ENCODE data around the gene PFKFB1. TPM values are rescaled to one million over a fixed set of nuclear protein-coding genes. Genes with fewer than 3 reads are reported as not detected.

Gene PFKFB1
- 0.77 and 0.82 TPM in 2 replicates for total RNA-seq
- long read RNA-seq, partial matches to known transcripts, result 0 of 2 reads
- long read RNA-seq, other reads (novel, unspliced or antisense), result 2 of 2 reads

DNA sequence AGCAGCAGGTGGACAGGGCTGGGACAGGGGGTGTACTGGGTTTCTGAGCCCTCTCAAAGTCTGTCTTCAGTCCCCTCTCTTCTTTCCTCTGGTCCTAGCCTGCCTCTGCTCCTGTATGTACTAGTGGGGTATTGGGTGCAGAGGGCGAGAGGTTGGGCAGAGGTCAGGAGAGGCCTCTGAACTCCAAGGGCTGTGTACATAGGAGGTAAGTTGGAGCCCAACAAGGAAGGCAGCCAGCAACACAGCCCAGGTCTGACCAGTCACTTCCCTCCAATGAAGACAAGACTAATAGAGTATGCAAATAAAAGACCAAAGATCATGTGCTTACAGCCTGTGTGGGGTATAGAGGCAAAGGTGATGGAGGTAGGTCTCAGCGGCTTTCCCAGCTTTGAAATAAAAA, at the start of gene PFKFB1:
Gene PFKFB1, minus strand, starts transcription at position 90 of the 400 bp plus-strand sequence. CDS start 181 bp downstream, outside the sequence.
- no peaks in the 10 kb centered on the region for H3K36me3 Mint-ChIP-seq (ENCODE audit: insufficient read depth)
- no peaks in the 10 kb centered on the region for H3K27me3 Mint-ChIP-seq
- H3K27ac Mint-ChIP-seq, result no peak within 1 kb of the TSS
- TF ChIP-seq, protein P1, sequence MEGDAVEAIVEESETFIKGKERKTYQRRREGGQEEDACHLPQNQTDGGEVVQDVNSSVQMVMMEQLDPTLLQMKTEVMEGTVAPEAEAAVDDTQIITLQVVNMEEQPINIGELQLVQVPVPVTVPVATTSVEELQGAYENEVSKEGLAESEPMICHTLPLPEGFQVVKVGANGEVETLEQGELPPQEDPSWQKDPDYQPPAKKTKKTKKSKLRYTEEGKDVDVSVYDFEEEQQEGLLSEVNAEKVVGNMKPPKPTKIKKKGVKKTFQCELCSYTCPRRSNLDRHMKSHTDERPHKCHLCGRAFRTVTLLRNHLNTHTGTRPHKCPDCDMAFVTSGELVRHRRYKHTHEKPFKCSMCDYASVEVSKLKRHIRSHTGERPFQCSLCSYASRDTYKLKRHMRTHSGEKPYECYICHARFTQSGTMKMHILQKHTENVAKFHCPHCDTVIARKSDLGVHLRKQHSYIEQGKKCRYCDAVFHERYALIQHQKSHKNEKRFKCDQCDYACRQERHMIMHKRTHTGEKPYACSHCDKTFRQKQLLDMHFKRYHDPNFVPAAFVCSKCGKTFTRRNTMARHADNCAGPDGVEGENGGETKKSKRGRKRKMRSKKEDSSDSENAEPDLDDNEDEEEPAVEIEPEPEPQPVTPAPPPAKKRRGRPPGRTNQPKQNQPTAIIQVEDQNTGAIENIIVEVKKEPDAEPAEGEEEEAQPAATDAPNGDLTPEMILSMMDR (IDR thresholded peaks at IDR 0.05; ENCODE audit: unreplicated experiment), result no peak
- no peak within 1 kb of the TSS for H3K4me3 Mint-ChIP-seq (ENCODE audit: low read depth)
- DNase-seq (ENCODE audit: low spot score, unreplicated experiment), result no peak
- peaks cover 13% of the 10 kb centered on the region for H3K9me3 Mint-ChIP-seq (ENCODE audit: low read depth)
- H3K4me1 Mint-ChIP-seq (ENCODE audit: low read depth), result no peaks in the 10 kb centered on the region

DNA sequence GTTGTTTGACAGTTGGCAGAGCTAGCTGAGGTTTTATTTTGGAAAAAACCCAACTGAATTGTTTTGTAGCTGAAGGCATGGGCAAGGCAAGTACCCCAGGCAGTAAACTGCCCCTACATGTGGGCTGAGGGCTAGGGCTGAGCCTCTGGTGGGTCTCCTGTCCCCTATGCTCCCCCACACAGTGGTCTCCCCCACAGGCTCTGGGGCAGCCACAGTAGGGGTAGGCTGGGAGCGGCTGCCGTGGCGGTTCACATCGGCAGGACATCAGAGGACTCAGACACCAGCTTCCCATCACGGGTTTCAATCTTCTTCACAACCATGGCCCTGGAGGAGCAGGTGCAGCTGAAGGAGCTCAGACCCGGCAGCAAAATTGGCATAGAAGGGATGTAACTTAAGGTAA, 47.5 kb upstream of the PFKFB1 start:
- Mint-ChIP-seq H3K36me3 (ENCODE audit: insufficient read depth) (no peaks in the 10 kb centered on the region), H3K27ac (no peak overlapping the region), H3K9me3 (ENCODE audit: low read depth) (peaks cover 15% of the 10 kb centered on the region), H3K4me3 (ENCODE audit: low read depth) (no peak overlapping the region), H3K27me3 (no peaks in the 10 kb centered on the region), H3K4me1 (ENCODE audit: low read depth) (no peaks in the 10 kb centered on the region)
- TF ChIP-seq, protein P1 (IDR thresholded peaks at IDR 0.05; ENCODE audit: unreplicated experiment), result no peak
- no peak for DNase-seq (ENCODE audit: low spot score, unreplicated experiment)

DNA sequence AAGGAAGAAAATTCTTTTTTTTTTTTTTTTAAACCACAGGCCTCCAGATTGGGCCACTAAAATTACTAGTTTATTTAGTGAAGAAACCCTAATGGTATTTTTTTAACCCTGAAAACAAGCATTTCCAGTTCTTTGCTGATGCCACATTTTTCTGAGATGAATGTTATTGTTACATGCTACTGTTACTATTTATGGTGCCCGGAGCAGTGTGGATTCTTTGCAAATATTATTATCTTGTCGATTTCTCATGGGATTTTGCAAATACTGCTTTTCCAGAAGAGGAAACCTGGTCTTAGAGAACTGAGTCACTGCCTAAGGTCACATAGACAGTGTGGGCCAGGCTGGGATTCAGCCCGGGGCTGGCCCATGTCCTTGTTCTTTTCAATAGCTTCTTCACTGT, 45.5 kb upstream of the PFKFB1 start:
- no peak for DNase-seq (ENCODE audit: low spot score, unreplicated experiment)
- no peaks in the 10 kb centered on the region for H3K27me3 Mint-ChIP-seq
- no peak overlapping the region for H3K27ac Mint-ChIP-seq
- peaks cover 18% of the 10 kb centered on the region for H3K9me3 Mint-ChIP-seq (ENCODE audit: low read depth)
- no peak overlapping the region for H3K4me3 Mint-ChIP-seq (ENCODE audit: low read depth)
- no peaks in the 10 kb centered on the region for H3K4me1 Mint-ChIP-seq (ENCODE audit: low read depth)
- TF ChIP-seq, protein P1 (IDR thresholded peaks at IDR 0.05; ENCODE audit: unreplicated experiment), result no peak
- H3K36me3 Mint-ChIP-seq (ENCODE audit: insufficient read depth), result no peaks in the 10 kb centered on the region

DNA sequence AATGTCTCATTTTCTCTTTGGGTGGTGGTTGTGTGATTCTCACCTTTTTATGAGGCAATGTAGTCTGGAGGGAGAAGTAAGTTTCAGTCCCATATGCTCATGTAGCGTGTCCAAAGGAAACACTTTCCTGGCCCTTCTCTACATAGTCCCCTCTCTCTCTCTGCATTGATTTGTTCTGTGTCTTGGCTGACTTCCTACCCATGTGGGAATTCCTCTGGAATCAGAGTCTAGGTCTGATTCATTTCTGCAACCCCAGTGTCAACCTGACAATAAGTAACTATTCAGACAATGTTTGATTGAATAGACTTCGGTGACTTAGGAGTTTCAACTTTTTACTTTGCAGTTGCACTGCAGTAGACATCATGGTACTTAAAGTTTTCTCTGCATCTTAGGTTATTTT, 39.4 kb upstream of the PFKFB1 start:
- Mint-ChIP-seq H3K27me3 (no peaks in the 10 kb centered on the region), H3K27ac (no peak overlapping the region), H3K4me3 (ENCODE audit: low read depth) (no peak overlapping the region), H3K36me3 (ENCODE audit: insufficient read depth) (no peaks in the 10 kb centered on the region), H3K9me3 (ENCODE audit: low read depth) (peaks cover 25% of the 10 kb centered on the region), H3K4me1 (ENCODE audit: low read depth) (peaks cover 10% of the 10 kb centered on the region)
- no peak for DNase-seq (ENCODE audit: low spot score, unreplicated experiment)
- TF ChIP-seq, protein P1 (IDR thresholded peaks at IDR 0.05; ENCODE audit: unreplicated experiment), result no peak

DNA sequence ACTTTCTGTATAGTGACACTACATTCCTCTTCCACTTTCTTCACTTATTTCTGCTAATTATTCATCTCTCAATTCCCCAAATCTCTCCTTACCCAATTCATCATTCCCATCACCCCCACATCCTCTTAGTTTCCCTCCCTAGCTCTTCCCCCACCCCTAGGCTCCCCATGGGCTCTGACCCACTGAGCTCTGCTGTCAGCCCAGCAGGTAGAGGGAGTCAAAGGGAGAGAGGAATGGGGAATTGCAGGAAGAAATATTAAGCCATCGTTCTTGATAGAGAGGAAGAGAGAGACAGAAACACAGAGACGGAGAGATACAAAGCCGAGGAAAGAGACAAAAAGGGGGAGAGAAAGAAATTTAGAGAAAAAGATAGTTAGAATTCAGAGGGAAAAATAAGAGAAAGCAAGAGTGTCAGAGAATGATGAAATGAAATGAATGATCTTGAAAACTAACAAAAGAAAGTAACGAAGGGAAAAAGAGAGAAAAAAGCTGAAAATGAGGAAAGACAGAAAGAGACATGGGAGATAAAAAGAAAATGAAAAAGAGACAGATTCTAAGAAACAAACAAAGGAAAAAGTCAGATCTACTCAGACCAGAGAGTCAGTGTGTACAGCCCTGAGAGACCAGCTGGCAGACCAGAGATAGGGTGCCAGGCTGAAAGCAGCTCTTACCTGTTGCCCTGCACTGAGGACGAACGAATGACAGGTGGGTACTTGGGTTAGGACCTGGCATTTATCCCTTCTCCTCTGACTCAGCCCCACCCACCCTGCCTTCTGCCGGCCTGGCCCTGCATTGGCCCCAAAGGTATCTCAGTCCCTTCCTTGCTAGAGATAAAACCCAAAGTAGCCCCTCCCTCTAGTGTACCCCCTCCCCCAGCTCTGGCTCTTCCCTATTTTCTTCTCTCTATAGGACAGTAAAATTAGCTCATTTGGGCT, 36.5 kb upstream of the PFKFB1 start, which contains the start of gene ALAS2:
Gene ALAS2, minus strand, starts transcription at position 707 of the 935 bp plus-strand sequence. CDS start 4,977 bp downstream, outside the sequence.
- Mint-ChIP-seq H3K36me3 (ENCODE audit: insufficient read depth) (no peaks in the 10 kb centered on the region), H3K4me1 (ENCODE audit: low read depth) (peaks cover 10% of the 10 kb centered on the region), H3K27me3 (no peaks in the 10 kb centered on the region), H3K9me3 (ENCODE audit: low read depth) (peaks cover 22% of the 10 kb centered on the region), H3K4me3 (ENCODE audit: low read depth) (no peak within 1 kb of the TSS), H3K27ac (no peak within 1 kb of the TSS)
- DNase-seq (ENCODE audit: low spot score, unreplicated experiment), result no peak
- TF ChIP-seq, protein P1 (IDR thresholded peaks at IDR 0.05; ENCODE audit: unreplicated experiment), result no peak

All from progenitor cell of endocrine pancreas (in vitro differentiated cells).